ENCODE measurements around the gene DGKQ.

The DGKQ gene

GRCh38 chr4:970046-970745 lies 3.2 kb downstream of the DGKQ start:
- DNase-seq (ENCODE audit: low read depth in 1 of 2, low spot score in 1 of 2), result no peak
- Histone ChIP-seq H3K27me3 (ENCODE audit: insufficient read depth, poor library complexity, severe bottlenecking) (no peaks in the 10 kb centered on the region), H3K27ac (replicated peaks) (no peak overlapping the region), H3K4me3 (replicated peaks; ENCODE audit: insufficient read depth, low read length) (no peak overlapping the region)
- TF ChIP-seq POLR2AphosphoS5 (IDR thresholded peaks at IDR 0.05; ENCODE audit: low read depth), result no peak
- TF ChIP-seq REST (IDR thresholded peaks at IDR 0.05; ENCODE audit: insufficient replicate concordance, low read depth), result no peak
- TF ChIP-seq SPI1 (IDR thresholded peaks at IDR 0.05; ENCODE audit: borderline replicate concordance, low read depth), result no peak
- TF ChIP-seq GABPA (IDR thresholded peaks at IDR 0.05; ENCODE audit: low read depth), result no peak
- no peak for TF ChIP-seq CTCF (IDR thresholded peaks at IDR 0.05; ENCODE audit: insufficient read depth, low read length)

GRCh38 chr4:968621-969394 lies 4.6 kb downstream of the DGKQ start:
- Histone ChIP-seq H3K27me3 (ENCODE audit: insufficient read depth, poor library complexity, severe bottlenecking) (no peaks in the 10 kb centered on the region), H3K4me3 (replicated peaks; ENCODE audit: insufficient read depth, low read length) (no peak overlapping the region), H3K27ac (replicated peaks) (no peak overlapping the region)
- no peak for TF ChIP-seq POLR2AphosphoS5 (IDR thresholded peaks at IDR 0.05; ENCODE audit: low read depth)
- TF ChIP-seq GABPA (IDR thresholded peaks at IDR 0.05; ENCODE audit: low read depth), result no peak
- no peak for TF ChIP-seq SPI1 (IDR thresholded peaks at IDR 0.05; ENCODE audit: borderline replicate concordance, low read depth)
- DNase-seq (ENCODE audit: low read depth in 1 of 2, low spot score in 1 of 2), result no peak

- H3K27ac ChIP-seq (replicated peaks), result no peak overlapping the region
- H3K27me3 ChIP-seq (ENCODE audit: insufficient read depth, poor library complexity, severe bottlenecking), result no peaks in the 10 kb centered on the region
Measured at GRCh38 chr4:968221-968620, 5.1 kb downstream of the DGKQ start.

More at GRCh38 chr4:968221-968620, 5.1 kb downstream of the DGKQ start:
- TF ChIP-seq REST (IDR thresholded peaks at IDR 0.05; ENCODE audit: insufficient replicate concordance, low read depth) (no peak), SPI1 (IDR thresholded peaks at IDR 0.05; ENCODE audit: borderline replicate concordance, low read depth) (no peak), POLR2AphosphoS5 (IDR thresholded peaks at IDR 0.05; ENCODE audit: low read depth) (no peak), GABPA (IDR thresholded peaks at IDR 0.05; ENCODE audit: low read depth) (no peak), CTCF (IDR thresholded peaks at IDR 0.05; ENCODE audit: insufficient read depth, low read length) (no peak)
- DNase-seq (ENCODE audit: low read depth in 1 of 2, low spot score in 1 of 2), result no peak
- H3K4me3 ChIP-seq (replicated peaks; ENCODE audit: insufficient read depth, low read length), result no peak overlapping the region

Measured in HL-60 (cell line).